Keratinocyte (primary cell): ENCODE data around the gene LYZL2. TPM values are rescaled to one million over a fixed set of nuclear protein-coding genes. Genes with fewer than 3 reads are reported as not detected.

Source experiments
- DNase-seq: peaks from one replicate; pipeline ENCODE4 v3.0.0-alpha.2; 2011; ENCODE audit warnings: low read depth, missing footprints, low spot score
- FAIRE-seq: peaks from 2 replicates; lab custom pipeline; 2011; peaks lifted over from hg19 to GRCh38; lab: Jason Lieb, UNC
- H2AFZ ChIP-seq: 2 replicates; pipeline ENCODE4 v1.6.0; 2012; ENCODE audit warnings: low read length, control low read depth, inconsistent platforms; ENCODE audit not compliant: control insufficient read depth
- H3K27ac ChIP-seq: 2 replicates; pipeline ENCODE4 v1.5.1; 2011; ENCODE audit warnings: low read length; ENCODE audit not compliant: control insufficient read depth, insufficient read depth
- H3K27me3 ChIP-seq: 3 replicates; pipeline ENCODE4 v1.6.0; 2011; ENCODE audit warnings: low read length; ENCODE audit not compliant: control insufficient read depth, insufficient read depth; ENCODE audit errors: extremely low read depth
- H3K36me3 ChIP-seq, 2 experiments: 2 replicates in 1 of 2; 3 replicates in 1 of 2; pipeline ENCODE4 v1.5.1; 2011; ENCODE audit warnings: low read length in 2 of 2, mild to moderate bottlenecking in 1 of 2; ENCODE audit not compliant: control insufficient read depth in 2 of 2, insufficient read depth in 2 of 2; ENCODE audit errors: extremely low read depth in 1 of 2
- H3K4me1 ChIP-seq: 3 replicates; pipeline ENCODE4 v1.5.1; 2011; ENCODE audit warnings: low read length; ENCODE audit not compliant: control insufficient read depth, insufficient read depth; ENCODE audit errors: extremely low read depth
- H3K4me2 ChIP-seq: 3 replicates; pipeline ENCODE4 v1.6.0; 2011; ENCODE audit warnings: low read depth, low read length; ENCODE audit not compliant: control insufficient read depth, insufficient read depth; ENCODE audit errors: extremely low read depth
- H3K4me3 ChIP-seq, 3 experiments: fragments of 200-600 bp in 1 of 3; sonication (generic) in 1 of 3; 2 replicates in 2 of 3; 3 replicates in 1 of 3; pipeline ENCODE4 v1.5.1; 2011 to 2016; ENCODE audit warnings: low read length in 3 of 3, mild to moderate bottlenecking in 3 of 3, control low read depth in 2 of 3, inconsistent platforms in 1 of 3, low read depth in 1 of 3, mixed read lengths in 1 of 3, mixed run types in 1 of 3, moderate library complexity in 1 of 3; ENCODE audit not compliant: control insufficient read depth in 2 of 3, insufficient read depth in 2 of 3; ENCODE audit errors: extremely low read depth in 1 of 3
- H3K79me2 ChIP-seq: 2 replicates; pipeline ENCODE4 v1.6.0; 2012; ENCODE audit warnings: low read length; ENCODE audit not compliant: control insufficient read depth, insufficient read depth
- H3K9ac ChIP-seq: 3 replicates; pipeline ENCODE4 v1.6.0; 2011; ENCODE audit warnings: low read length; ENCODE audit not compliant: control insufficient read depth, insufficient read depth; ENCODE audit errors: extremely low read depth
- H3K9me1 ChIP-seq: 3 replicates; pipeline ENCODE4 v1.6.0; 2011; ENCODE audit warnings: low read length; ENCODE audit not compliant: control insufficient read depth, insufficient read depth; ENCODE audit errors: extremely low read depth
- H3K9me3 ChIP-seq: 2 replicates; pipeline ENCODE4 v1.5.1; 2012; ENCODE audit warnings: low read depth, low read length; ENCODE audit not compliant: control insufficient read depth
- H4K20me1 ChIP-seq: 3 replicates; pipeline ENCODE4 v1.6.0; 2011; ENCODE audit warnings: low read length; ENCODE audit not compliant: control insufficient read depth, insufficient read depth; ENCODE audit errors: extremely low read depth
- EZH2 ChIP-seq: IDR thresholded peaks from one replicate; pipeline ENCODE4 v1.6.1; 2012; ENCODE audit warnings: inconsistent platforms, mild to moderate bottlenecking, low read length, moderate library complexity
- dilution Hi-C: fragments of 300-500 bp; cut with MboI; formaldehyde crosslinking; loops from one replicate; pipeline ENCODE4 v1.7.0; 2020; ENCODE audit warnings: low sequenced_read_pairs; ENCODE audit not compliant: extremely low pct_ligation_motif_present
- polyA plus RNA-seq, 5 experiments: library from polyadenylated mRNA; depleted of rRNA in 3 of 5; stranded (reverse) in 3 of 5; stranded (forward) in 1 of 5; unstranded in 1 of 5; fragments of >200 nt; gene quantifications; 1 replicate in 1 of 5; 2 replicates in 3 of 5; 3 replicates in 1 of 5; pipeline versions ENCODE4 v1.2.1 to v1.2.3, GENCODE V29; 2011 to 2012; ENCODE audit warnings: missing spikeins in 2 of 5, low read depth in 1 of 5, low replicate concordance in 1 of 5
- TF ChIP-seq, protein P1 (sequence below), 3 experiments: IDR thresholded peaks in 1 of 3; conservative IDR thresholded peaks in 1 of 3; optimal IDR thresholded peaks in 1 of 3; 2 replicates in 2 of 3; 3 replicates in 1 of 3; pipeline versions ENCODE3 to v1.5.1; 2011; ENCODE audit warnings: low read length in 3 of 3, mild to moderate bottlenecking in 3 of 3, moderate library complexity in 2 of 3, control low read depth in 1 of 3, inconsistent platforms in 1 of 3; ENCODE audit not compliant: insufficient read depth in 2 of 3; ENCODE audit errors: extremely low read depth in 1 of 3

The LYZL2 gene
- polyA plus RNA-seq, 1 donor (not counting 4 experiments of a cell fraction or from before 2014, with no cell fraction given): not detected

DNA sequence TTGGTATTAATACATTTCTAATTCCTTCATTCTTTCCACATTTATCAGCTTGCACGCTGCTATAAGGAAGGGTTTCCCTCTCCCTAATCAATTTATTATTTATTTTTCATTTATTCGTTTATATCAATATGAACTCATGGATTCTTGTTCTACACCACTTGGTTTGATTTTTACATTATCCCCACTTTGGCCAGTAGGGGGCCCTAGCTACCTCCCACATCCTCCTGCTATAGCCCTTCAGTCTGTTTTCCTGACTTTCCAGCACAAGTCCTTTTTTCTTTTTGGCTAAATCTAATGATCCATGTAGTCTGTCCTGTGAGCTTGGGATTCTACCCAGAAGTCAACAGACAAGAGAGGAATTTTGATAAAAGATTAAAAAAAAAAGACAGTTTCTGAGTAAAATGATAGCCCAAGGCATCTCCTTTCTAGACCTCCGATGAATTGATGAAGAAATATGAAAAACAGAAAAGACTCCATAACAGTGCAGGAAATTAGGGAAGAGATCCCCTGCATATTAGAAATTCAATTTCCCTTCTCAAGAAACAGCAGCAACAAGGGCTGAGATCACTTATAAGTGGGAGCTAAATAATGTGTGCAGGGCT, 47.7 kb downstream of the LYZL2 start:
- Histone ChIP-seq H3K4me2 (no peak overlapping the region), H3K9me1 (no peaks in the 10 kb centered on the region), H3K27me3 (no peaks in the 10 kb centered on the region), H3K4me3 (no peak overlapping the region), H3K4me1 (no peaks in the 10 kb centered on the region), H3K9me3 (no peaks in the 10 kb centered on the region), H2AFZ (no peak overlapping the region), H3K27ac (no peak overlapping the region), H4K20me1 (no peaks in the 10 kb centered on the region), H3K36me3 (no peaks in the 10 kb centered on the region), H3K9ac (no peak overlapping the region), H3K79me2 (no peaks in the 10 kb centered on the region)
- no peak for FAIRE-seq
- dilution Hi-C loops: no loop called here
- TF ChIP-seq, protein P1, sequence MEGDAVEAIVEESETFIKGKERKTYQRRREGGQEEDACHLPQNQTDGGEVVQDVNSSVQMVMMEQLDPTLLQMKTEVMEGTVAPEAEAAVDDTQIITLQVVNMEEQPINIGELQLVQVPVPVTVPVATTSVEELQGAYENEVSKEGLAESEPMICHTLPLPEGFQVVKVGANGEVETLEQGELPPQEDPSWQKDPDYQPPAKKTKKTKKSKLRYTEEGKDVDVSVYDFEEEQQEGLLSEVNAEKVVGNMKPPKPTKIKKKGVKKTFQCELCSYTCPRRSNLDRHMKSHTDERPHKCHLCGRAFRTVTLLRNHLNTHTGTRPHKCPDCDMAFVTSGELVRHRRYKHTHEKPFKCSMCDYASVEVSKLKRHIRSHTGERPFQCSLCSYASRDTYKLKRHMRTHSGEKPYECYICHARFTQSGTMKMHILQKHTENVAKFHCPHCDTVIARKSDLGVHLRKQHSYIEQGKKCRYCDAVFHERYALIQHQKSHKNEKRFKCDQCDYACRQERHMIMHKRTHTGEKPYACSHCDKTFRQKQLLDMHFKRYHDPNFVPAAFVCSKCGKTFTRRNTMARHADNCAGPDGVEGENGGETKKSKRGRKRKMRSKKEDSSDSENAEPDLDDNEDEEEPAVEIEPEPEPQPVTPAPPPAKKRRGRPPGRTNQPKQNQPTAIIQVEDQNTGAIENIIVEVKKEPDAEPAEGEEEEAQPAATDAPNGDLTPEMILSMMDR (optimal IDR thresholded peaks at IDR 0.05 in 1 of 3, IDR thresholded peaks at IDR 0.05 in 1 of 3, conservative IDR thresholded peaks at IDR 0.05 in 1 of 3; ENCODE audit: extremely low read depth in 1 of 3, insufficient read depth in 2 of 3, low read length in 3 of 3): peak; percentile 57 to 73 (median 67)
- no peak for TF ChIP-seq EZH2
- no peak for DNase-seq

DNA sequence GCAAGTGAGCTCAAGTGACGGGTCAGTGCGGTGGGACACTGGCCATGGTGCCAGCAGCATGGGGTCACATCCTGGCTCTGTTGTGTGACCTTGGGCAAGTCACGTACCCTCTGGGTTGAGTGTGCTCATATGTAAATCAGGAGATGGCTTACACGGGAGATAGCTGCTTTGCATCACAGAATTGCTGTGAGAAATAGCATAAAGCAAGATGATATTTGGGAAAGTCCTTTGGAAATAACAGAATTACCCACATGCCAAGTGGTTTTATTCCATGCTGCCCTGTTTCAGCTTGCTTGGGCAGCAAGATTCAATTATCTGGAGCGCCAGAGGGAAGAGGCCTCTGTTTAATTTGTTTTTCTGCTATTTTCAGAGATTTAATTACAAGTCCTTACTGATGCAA, 48.9 kb downstream of the LYZL2 start:
- FAIRE-seq (no peak), DNase-seq (no peak)
- H3K27ac ChIP-seq: no peak overlapping the region
- no peaks in the 10 kb centered on the region for H3K79me2 ChIP-seq
- dilution Hi-C loops: no loop called here
- H3K36me3 ChIP-seq: no peaks in the 10 kb centered on the region
- H3K4me2 ChIP-seq: no peak overlapping the region
- no peaks in the 10 kb centered on the region for H3K9me3 ChIP-seq
- no peaks in the 10 kb centered on the region for H3K27me3 ChIP-seq
- H3K9me1 ChIP-seq: no peaks in the 10 kb centered on the region
- H3K9ac ChIP-seq: no peak overlapping the region
- H2AFZ ChIP-seq: no peak overlapping the region
- TF ChIP-seq EZH2: no peak
- TF ChIP-seq, protein P1 (optimal IDR thresholded peaks at IDR 0.05 in 1 of 3, IDR thresholded peaks at IDR 0.05 in 1 of 3, conservative IDR thresholded peaks at IDR 0.05 in 1 of 3; ENCODE audit: extremely low read depth in 1 of 3, insufficient read depth in 2 of 3, low read length in 3 of 3): no peak
- no peak overlapping the region for H3K4me3 ChIP-seq
- H3K4me1 ChIP-seq: no peaks in the 10 kb centered on the region
- H4K20me1 ChIP-seq: no peaks in the 10 kb centered on the region
